Measurements from ENCODE around the gene PTGER1.

DNA sequence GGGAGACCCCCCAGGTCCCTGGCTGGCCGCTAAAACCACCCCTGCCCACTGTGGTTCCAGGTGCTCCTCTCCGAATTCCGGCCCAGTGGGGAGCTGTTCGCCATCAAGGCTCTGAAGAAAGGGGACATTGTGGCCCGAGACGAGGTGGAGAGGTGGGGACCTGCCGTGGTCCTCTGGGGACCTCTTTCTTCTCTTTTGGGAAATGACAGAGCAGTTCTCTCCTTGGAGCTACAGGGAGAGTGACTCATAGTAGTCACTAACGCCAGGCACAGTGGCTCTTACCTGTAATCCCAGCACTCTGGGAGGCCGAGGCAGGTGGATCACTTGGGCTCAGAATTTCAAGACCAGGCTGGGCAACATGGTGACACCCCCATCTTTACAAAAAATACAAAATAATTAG lies 7.3 kb downstream of the PTGER1 start:
- TF ChIP-seq CTCF (conservative IDR thresholded peaks at IDR 0.05; ENCODE audit: low read depth in 2 of 2) (peak in 1 of 2 experiments; percentile 26; a peak in 2 of 4 replicates), POLR2AphosphoS5 (IDR thresholded peaks at IDR 0.05; ENCODE audit: low read depth) (no peak), EZH2 (IDR thresholded peaks at IDR 0.05; ENCODE audit: low read depth, unreplicated experiment) (no peak), EZH2phosphoT487 (IDR thresholded peaks at IDR 0.05; ENCODE audit: unreplicated experiment) (no peak), STAT1 (IDR thresholded peaks at IDR 0.05; ENCODE audit: unreplicated experiment) (no peak), REST (IDR thresholded peaks at IDR 0.05; ENCODE audit: unreplicated experiment) (no peak), JUNB (IDR thresholded peaks at IDR 0.05; ENCODE audit: unreplicated experiment) (no peak), NANOG (IDR thresholded peaks at IDR 0.05; ENCODE audit: borderline replicate concordance) (no peak), ZNF331 (CRISPR knock-in tag; IDR thresholded peaks at IDR 0.05; ENCODE audit: low read depth) (no peak), CREB1 (CRISPR knock-in tag; IDR thresholded peaks at IDR 0.05; ENCODE audit: low read depth) (no peak), ZNF114 (CRISPR knock-in tag; IDR thresholded peaks at IDR 0.05) (no peak)
- TF ChIP-seq, protein P1, sequence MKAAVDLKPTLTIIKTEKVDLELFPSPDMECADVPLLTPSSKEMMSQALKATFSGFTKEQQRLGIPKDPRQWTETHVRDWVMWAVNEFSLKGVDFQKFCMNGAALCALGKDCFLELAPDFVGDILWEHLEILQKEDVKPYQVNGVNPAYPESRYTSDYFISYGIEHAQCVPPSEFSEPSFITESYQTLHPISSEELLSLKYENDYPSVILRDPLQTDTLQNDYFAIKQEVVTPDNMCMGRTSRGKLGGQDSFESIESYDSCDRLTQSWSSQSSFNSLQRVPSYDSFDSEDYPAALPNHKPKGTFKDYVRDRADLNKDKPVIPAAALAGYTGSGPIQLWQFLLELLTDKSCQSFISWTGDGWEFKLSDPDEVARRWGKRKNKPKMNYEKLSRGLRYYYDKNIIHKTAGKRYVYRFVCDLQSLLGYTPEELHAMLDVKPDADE (IDR thresholded peaks at IDR 0.05): no peak
- TF ChIP-seq, protein P2, sequence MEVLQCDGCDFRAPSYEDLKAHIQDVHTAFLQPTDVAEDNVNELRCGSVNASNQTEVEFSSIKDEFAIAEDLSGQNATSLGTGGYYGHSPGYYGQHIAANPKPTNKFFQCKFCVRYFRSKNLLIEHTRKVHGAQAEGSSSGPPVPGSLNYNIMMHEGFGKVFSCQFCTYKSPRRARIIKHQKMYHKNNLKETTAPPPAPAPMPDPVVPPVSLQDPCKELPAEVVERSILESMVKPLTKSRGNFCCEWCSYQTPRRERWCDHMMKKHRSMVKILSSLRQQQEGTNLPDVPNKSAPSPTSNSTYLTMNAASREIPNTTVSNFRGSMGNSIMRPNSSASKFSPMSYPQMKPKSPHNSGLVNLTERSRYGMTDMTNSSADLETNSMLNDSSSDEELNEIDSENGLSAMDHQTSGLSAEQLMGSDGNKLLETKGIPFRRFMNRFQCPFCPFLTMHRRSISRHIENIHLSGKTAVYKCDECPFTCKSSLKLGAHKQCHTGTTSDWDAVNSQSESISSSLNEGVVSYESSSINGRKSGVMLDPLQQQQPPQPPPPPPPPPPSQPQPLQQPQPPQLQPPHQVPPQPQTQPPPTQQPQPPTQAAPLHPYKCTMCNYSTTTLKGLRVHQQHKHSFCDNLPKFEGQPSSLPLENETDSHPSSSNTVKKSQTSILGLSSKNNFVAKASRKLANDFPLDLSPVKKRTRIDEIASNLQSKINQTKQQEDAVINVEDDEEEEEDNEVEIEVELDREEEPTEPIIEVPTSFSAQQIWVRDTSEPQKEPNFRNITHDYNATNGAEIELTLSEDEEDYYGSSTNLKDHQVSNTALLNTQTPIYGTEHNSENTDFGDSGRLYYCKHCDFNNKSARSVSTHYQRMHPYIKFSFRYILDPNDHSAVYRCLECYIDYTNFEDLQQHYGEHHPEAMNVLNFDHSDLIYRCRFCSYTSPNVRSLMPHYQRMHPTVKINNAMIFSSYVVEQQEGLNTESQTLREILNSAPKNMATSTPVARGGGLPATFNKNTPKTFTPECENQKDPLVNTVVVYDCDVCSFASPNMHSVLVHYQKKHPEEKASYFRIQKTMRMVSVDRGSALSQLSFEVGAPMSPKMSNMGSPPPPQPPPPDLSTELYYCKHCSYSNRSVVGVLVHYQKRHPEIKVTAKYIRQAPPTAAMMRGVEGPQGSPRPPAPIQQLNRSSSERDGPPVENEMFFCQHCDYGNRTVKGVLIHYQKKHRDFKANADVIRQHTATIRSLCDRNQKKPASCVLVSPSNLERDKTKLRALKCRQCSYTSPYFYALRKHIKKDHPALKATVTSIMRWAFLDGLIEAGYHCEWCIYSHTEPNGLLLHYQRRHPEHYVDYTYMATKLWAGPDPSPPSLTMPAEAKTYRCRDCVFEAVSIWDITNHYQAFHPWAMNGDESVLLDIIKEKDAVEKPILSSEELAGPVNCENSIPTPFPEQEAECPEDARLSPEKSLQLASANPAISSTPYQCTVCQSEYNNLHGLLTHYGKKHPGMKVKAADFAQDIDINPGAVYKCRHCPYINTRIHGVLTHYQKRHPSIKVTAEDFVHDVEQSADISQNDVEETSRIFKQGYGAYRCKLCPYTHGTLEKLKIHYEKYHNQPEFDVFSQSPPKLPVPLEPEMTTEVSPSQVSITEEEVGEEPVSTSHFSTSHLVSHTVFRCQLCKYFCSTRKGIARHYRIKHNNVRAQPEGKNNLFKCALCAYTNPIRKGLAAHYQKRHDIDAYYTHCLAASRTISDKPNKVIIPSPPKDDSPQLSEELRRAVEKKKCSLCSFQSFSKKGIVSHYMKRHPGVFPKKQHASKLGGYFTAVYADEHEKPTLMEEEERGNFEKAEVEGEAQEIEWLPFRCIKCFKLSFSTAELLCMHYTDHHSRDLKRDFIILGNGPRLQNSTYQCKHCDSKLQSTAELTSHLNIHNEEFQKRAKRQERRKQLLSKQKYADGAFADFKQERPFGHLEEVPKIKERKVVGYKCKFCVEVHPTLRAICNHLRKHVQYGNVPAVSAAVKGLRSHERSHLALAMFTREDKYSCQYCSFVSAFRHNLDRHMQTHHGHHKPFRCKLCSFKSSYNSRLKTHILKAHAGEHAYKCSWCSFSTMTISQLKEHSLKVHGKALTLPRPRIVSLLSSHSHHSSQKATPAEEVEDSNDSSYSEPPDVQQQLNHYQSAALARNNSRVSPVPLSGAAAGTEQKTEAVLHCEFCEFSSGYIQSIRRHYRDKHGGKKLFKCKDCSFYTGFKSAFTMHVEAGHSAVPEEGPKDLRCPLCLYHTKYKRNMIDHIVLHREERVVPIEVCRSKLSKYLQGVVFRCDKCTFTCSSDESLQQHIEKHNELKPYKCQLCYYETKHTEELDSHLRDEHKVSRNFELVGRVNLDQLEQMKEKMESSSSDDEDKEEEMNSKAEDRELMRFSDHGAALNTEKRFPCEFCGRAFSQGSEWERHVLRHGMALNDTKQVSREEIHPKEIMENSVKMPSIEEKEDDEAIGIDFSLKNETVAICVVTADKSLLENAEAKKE (CRISPR knock-in tag; IDR thresholded peaks at IDR 0.05): no peak

Measured in GM23338 (cell line).